Glomerular endothelial cell (primary cell): ENCODE measurements around the gene ZNF14. TPM values are rescaled to one million over a fixed set of nuclear protein-coding genes. Genes with fewer than 3 reads are reported as not detected.
A peak's percentile ranks its signal among the peaks of the same experiment; 100 is the strongest.
"Not testable (repeated sequence)": the region's sequence is repeated elsewhere in the genome, so short reads cannot be mapped to it uniquely, and the experiment has no call there.

Source experiments
- DNase-seq: peaks from one replicate; pipeline ENCODE4 v3.0.0-alpha.2; 2011; ENCODE audit warnings: low read depth, low spot score; ENCODE audit errors: extremely low read depth
- total RNA-seq: library from RNA; depleted of rRNA; stranded (reverse); fragments of >200 nt; gene quantifications from 2 replicates; pipeline ENCODE4 v1.2.3, GENCODE V29; 2015

ZNF14 gene
- total RNA-seq = 2.5 and 5.5 TPM in 2 replicates

DNA sequence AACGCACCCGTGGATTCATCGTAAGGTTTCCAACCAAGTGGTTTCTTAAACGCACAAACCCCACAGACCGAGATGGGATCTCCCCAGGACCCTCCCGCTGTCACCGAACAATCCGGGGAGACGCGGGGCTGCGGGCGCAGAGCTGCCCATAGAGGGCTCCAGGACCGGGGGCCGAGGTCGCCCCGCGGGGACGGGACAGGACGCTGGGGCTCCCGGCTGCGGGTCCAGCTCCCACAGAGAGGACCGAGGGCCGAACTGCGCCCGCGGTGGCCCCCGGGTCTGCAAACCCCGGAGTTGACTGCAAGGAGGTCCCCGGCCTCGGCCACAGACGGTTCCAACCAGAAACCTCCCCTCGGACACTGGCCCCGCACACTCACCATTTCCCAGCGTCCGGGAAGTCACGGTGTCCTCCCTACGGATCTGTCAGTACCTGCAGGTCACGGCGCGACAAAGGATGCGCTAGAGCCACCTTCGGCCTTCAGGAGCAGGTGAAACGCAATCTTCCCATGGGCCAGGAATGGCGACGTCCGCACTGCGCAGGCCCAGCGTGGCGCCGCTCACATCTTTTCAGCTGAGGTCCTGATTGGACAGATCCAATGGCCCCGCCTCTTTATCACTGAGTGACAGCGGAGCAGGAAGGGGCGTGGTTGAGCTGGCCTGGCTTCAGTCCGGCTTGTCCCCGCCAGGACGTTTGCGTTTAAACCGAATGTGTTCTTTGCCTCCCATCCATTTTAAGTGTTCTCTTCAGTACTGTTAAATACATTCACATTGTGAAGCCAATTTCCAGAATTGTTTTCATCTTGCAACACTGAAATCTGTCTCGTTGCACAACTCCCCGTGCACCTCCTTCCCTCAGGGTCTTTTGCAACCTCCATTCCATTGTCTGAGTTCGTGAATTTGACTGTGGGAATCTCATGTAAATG, at the start of gene ZNF14:
TSS of gene ZNF14 (minus strand) at position 534 of the 923 bp plus-strand sequence. CDS start at position 380, 154 bp downstream.
- peak; percentile 66 for DNase-seq

GRCh38 chr19:19781791-19782190, 48.9 kb upstream of the ZNF14 start:
- not testable (repeated sequence) for DNase-seq

GRCh38 chr19:19778666-19779065, 45.8 kb upstream of the ZNF14 start:
- no peak for DNase-seq

DNA sequence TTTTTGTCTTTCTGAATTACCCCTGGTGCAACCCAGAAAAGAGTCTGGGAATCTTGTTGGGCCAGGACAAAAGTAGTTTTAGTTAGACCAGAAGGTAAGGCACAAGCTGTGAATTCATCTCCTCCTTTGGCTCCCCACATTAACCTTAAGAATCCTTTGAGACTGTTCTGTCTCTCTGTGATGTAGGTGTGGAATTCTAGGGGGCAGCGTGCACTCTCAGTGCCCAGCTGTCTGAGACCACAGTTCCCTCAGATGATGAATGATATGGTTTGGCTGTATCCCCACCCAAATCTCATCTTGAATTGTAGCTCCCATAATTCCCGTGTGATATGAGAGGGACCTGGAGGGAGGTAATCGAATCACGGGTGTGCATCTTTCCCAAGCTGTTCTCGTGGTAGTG, 44.8 kb upstream of the ZNF14 start:
- DNase-seq = no peak

- DNase-seq = peak; percentile 85
Observed at GRCh38 chr19:19776206-19777008, 43.5 kb upstream of the ZNF14 start.

- DNase-seq = no peak
Observed at GRCh38 chr19:19775891-19776205, 42.9 kb upstream of the ZNF14 start.

- no peak for DNase-seq
Observed at GRCh38 chr19:19774354-19775033, 41.6 kb upstream of the ZNF14 start.

GRCh38 chr19:19771963-19772362, 39.1 kb upstream of the ZNF14 start:
- not testable (repeated sequence) for DNase-seq

- DNase-seq = not testable (repeated sequence)
Observed at GRCh38 chr19:19769971-19770370, 37.1 kb upstream of the ZNF14 start.

GRCh38 chr19:19758164-19758563, 25.3 kb upstream of the ZNF14 start:
- no peak for DNase-seq

GRCh38 chr19:19752760-19753403, 20.0 kb upstream of the ZNF14 start:
- DNase-seq = no peak

DNA sequence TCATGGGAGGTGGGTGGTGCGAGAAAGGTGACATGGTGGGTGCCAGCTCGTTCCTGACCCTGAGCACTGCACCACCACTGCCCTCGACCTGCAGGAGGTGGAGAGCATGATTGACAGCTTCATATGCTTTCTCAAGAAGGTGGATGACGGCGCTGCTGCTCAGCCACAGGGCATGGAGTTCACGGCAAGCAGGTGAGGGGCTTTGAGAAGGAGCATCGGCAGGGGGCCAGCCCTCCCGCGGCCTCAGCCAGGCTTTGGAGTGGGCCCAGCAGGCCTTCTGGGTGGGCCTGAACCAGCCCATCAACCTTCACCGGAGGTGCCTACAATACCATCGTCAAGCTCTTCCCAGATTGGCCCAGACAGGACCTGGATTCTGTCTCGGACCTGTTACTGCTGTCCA, 18.9 kb upstream of the ZNF14 start:
- DNase-seq = no peak

DNA sequence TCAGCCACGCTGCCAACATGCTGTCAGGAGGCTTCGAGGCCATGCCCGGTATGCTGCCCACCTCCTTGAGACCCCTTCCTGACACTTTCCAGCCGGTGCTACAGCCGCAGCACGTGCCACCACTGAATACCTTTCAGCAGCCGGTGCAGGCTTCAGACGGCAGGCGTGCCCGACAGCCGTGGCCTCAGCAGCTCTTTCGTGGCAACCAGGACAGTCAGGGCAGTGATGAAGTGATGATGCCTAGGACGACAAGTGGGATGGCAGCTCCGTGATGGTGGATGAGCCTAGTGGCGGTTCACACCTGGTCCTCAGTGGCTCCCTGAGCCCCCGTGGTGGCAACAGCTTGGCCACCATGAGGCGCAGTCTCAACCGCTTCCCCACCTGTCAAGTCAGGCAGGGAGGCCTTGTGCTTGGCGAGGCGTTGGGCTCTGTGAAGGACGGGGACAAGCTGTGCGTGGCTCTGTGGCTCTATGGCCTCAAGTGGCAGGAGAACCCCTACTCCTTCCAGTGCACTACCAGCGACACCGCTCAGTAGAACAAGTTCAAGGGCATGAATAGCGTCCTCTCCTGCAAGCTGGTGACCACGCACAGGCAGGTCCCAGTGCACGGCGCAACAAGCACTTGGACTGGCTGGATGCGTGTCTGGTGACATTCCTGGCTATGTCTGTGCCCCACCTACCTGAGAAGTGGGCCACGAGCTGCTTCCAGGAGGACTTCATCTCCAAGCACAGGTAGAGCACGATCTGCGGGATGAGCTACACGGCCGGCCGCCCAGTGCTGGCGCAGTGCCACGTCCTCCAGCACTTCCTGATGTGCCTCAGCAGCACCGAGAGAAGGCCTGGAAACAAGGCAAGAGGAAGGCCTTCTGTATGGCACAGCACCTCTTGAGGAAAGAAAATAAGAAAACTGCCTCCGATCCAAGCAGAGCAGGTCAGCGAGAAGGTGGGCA, 18.2 kb upstream of the ZNF14 start:
- DNase-seq = no peak

- DNase-seq = no peak
Observed at GRCh38 chr19:19749908-19750841, 17.3 kb upstream of the ZNF14 start.

- DNase-seq = no peak
Observed at GRCh38 chr19:19749117-19749907, 16.4 kb upstream of the ZNF14 start.

DNA sequence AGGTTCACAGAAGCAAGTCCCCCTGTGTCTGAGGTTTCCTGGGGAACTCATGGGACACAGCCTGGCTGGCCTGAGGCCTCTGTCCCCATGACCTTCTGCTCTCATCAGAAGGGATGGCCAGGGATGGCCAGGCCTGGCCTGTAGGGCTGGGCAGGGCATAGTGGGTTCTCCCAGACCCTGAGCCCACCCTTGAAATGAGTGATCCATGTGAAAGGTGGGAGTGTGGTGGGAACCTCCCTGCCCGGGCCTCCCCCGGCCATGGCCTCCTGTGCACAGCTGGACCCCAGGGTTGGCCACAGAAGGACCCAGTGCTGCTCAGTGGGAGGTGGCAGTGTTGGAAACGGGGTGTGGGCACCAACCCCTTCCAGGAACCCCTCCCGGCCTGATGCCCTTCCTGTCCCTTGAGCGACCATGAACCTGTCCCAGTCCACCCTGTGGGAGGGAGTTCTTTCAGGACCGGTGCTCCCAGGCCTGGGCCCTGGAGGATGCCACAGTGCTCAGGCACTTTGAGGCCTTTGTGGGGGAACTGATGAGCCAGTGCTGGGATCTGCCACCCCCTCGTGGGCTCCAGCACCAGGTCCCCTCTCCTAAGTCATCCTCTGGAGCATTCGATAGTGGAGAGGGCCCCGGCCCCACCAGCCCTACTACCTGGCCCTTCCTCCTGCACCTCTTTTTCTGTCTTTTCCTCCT, 15.5 kb upstream of the ZNF14 start:
- DNase-seq = no peak
